A549 treated with AZD9567 at 1 μM for 4 hours (cell line): ENCODE measurements around the gene DUS2. TPM values are rescaled to one million over a fixed set of nuclear protein-coding genes. Genes with fewer than 3 reads are reported as not detected.

Experiments used
- total RNA-seq: library from RNA; stranded (reverse); fragments of 200-300 nt; extraction: Qiagen RNA extraction; gene quantifications from 5 replicates; pipeline ENCODE4 v1.2.3, GENCODE V29; 2022; ENCODE audit not compliant: insufficient read depth

The DUS2 gene
- total RNA-seq: 14.9 to 17.4 TPM (median 15.9 TPM) in 5 replicates

DNA sequence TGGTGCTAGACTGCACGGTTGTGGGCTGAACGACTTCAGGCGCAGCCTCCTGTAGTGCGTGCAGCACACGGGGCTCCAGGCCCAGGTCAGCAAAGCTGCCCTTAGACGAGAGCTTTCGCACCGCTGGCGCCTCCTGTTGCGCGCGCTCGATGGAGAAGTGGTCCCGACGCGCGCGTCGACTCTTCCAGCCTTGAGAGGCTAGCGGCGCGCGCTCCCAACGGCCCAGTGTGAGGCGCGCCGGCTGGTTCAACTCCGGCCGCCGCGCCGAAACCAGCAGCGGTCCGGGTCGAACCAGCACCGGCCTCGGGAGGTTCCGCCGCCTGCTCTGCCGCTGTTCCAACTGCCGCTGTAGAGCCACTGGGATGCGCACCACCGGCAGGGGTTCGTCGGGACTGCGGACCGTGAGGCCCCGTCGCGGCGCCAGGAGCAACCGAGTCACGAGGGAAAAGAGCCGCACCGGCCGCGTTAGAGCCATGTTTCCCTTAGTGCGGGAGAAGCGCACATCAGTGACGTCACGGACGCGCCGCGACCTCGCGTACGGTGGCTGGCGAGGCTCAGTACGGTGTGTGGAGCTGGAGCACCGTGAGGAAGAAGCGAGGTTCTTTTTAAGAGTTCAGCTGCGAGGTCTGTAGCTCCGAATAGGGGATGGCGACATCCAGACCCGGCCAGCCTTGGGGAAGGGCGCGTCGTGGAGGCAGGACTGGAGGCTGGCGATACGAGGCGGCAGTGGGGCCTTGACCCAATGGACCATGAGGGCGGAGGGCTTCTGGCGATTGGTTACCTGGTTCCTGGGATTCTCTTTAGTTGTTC, at the start of gene DUS2, which contains the start of gene DDX28:
Gene DUS2, plus strand, starts transcription at position 557 of the 810 bp plus-strand sequence. CDS start 14,740 bp downstream, outside the sequence.
Gene DDX28, minus strand, starts transcription at position 505 of the 810 bp plus-strand sequence. Its CDS starts 30 bp downstream, at position 475.

DNA sequence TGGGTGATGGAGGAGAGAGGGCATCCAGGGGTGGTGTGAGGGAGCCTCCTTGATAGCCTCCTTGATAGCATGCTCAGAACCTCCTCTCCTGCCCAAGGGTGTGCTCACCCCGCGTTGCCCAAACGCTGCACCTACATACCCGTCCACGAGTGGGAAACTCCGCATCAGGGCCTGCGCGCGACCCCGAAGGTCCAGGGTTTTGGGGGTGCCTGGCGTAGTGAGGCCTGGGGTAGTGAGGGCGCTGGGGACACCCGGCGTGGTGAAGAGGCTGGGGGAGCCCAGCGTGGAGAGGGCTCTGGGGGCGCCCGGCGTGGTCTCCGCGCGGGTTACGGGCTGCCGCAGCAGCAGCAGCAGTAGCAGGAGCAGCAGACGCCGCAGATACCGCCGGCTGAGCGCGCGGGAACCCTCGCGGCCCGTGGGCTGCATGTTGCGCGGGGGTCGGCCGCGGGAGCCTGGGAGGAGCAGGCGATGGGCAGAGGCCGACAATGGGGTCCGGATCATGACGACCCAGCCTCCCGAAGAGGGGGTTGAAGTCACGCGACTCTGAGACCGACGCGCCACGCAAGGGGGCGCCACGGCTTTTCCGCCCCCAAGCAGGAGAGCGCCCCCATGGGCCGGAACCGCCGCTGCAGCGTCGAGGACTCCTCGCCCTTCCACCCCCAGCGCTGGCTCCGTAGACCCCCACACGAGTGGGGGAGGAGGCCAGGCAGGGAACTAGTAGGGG, 43.0 kb upstream of the DUS2 start, which contains the start of gene DPEP3:
Gene DPEP3, minus strand, starts transcription at position 545 of the 724 bp plus-strand sequence. Its CDS starts 119 bp downstream, at position 426.

DNA sequence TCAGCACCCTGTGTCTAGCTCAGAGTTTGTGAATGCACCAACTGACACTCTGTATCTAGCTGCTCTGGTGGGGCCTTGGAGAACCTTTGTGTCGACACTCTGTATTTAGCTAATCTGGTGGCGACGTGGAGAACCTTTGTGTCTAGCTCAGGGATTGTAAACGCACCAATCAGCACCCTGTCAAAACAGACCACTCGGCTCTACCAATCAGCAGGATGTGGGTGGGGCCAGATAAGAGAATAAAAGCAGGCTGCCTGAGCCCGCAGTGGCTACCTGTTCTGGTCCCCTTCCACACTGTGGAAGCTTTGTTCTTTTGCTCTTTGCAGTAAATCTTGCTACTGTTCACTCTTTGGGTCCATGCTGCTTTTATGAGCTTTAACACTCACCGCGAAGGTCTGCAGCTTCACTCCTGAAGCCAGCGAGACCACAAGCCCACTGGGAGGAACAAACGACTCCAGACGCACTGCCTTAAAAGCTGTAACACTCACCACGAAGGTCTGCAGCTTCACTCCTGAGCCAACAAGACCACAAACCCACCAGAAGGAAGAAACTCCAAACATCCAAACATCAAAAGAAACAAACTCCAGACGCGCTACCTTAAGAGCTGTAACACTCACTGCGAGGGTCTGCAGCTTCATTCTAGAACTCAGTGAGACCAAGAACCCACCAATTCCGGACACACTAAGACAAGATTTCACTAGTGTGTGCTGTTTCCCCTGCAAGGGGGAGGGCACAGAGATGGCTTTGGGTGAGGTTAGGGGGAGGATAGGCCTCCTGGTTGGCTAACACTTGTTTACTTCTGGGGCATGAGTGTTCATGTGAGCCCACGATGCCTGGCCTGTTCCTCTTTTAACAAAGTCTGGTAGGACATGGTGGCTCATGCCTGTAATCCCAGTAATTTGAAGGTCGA, 24.1 kb upstream of the DUS2 start, which contains the start of gene DPEP2:
Gene DPEP2, minus strand, starts transcription at position 706 of the 910 bp plus-strand sequence. CDS start 6,272 bp downstream, outside the sequence.

DNA sequence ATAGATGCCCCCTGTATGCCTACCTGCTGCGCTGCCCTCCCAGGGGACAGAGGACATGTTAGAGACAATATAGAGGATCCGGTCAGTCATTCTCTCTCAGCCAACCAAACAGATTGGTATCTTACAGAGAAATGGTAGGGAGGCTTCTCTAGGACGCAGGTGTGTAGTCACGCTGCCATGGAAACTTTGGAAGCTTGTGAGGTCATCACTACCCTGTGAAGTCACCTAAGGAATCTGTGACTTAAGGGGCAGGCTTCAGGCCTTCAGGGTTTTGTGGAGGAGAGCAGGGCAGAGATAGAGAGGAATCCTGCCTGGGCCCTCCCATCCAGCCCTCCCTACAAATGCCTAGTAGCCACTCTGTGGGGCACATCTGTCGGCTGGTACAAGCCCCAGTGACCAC, 7.4 kb upstream of the DUS2 start, which contains the start of gene DPEP2NB:
Gene DPEP2NB, minus strand, starts transcription at position 231 of the 400 bp plus-strand sequence. Its CDS starts 141 bp downstream, at position 90.

DNA sequence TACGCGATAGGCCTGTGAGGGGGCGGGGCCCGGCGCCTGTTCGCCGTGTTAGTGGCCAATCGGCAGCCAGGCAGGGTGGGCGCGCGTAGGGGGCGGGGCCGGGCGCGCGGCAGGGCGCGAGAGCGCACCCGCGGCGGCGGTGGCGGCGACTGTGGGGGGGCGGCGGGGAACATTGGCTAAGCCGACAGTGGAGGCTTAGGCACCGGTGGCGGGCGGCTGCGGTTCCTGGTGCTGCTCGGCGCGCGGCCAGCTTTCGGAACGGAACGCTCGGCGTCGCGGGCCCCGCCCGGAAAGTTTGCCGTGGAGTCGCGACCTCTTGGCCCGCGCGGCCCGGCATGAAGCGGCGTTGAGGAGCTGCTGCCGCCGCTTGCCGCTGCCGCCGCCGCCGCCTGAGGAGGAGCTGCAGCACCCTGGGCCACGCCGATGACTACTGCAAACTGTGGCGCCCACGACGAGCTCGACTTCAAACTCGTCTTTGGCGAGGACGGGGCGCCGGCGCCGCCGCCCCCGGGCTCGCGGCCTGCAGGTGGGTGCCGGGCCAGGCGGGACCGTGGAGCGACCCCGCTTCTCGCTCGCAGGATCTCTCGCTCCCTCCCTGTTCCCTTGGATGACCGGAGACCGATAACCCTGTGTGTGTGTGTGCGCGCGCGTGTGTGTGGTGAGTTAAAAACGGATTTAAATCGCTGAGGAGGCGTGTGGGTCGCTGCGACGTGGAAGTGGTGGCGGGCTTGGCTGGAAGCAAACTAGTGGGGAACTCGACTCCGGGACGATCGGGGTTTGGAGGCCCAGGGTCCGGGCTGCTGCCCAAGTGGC, 62.4 kb downstream of the DUS2 start, which contains the start of gene NFATC3:
Gene NFATC3, plus strand, starts transcription at position 112 of the 813 bp plus-strand sequence. Its CDS starts 312 bp downstream, at position 424.

Other genes starting within 250 kb of the DUS2 start
- gene RANBP10, start 216.7 kb upstream of the DUS2 start, total RNA-seq: 9.5 to 10.9 TPM (median 10.2 TPM) in 5 replicates
- gene TSNAXIP1, start 216.4 kb upstream of the DUS2 start, total RNA-seq: 0.33 to 0.85 TPM (median 0.43 TPM) in 4 of 5 replicates, not detected in the other
- 23.4 to 41.0 TPM (median 38.1 TPM) in 5 replicates for gene THAP11, start 181.0 kb upstream of the DUS2 start, total RNA-seq
- gene NUTF2, start 176.4 kb upstream of the DUS2 start, total RNA-seq: 234 to 376 TPM (median 237 TPM) in 5 replicates
- 27.5 to 32.3 TPM (median 31.8 TPM) in 5 replicates for gene CENPT, start 175.6 kb upstream of the DUS2 start, total RNA-seq
- gene EDC4, start 150.2 kb upstream of the DUS2 start, total RNA-seq: 38.5 to 68.1 TPM (median 65.8 TPM) in 5 replicates
- gene NRN1L, start 138.4 kb upstream of the DUS2 start, total RNA-seq: 0.29 to 0.37 TPM in 2 of 5 replicates, not detected in the others
- gene PSKH1, start 130.0 kb upstream of the DUS2 start, total RNA-seq: 11.1 to 20.4 TPM (median 15.9 TPM) in 5 replicates
- gene CTRL, start 91.4 kb upstream of the DUS2 start, total RNA-seq: 1.3 to 3.3 TPM (median 1.8 TPM) in 5 replicates
- 33.9 to 55.6 TPM (median 53.0 TPM) in 5 replicates for gene PSMB10, start 86.4 kb upstream of the DUS2 start, total RNA-seq
- 3.2 to 14.0 TPM (median 12.7 TPM) in 5 replicates for gene LCAT, start 79.2 kb upstream of the DUS2 start, total RNA-seq
- 20.5 to 37.5 TPM (median 34.2 TPM) in 5 replicates for gene SLC12A4, start 54.6 kb upstream of the DUS2 start, total RNA-seq
- gene DPEP3, start 42.8 kb upstream of the DUS2 start, total RNA-seq: not detected in 5 replicates
- gene DPEP2, start 23.8 kb upstream of the DUS2 start, total RNA-seq: not detected in 5 replicates
- gene DPEP2NB, start 7.4 kb upstream of the DUS2 start, total RNA-seq: not detected in 5 replicates
- 17.5 to 22.0 TPM (median 21.0 TPM) in 5 replicates for gene DDX28, start 52 bp upstream of the DUS2 start, total RNA-seq
- 14.4 to 17.5 TPM (median 15.0 TPM) in 5 replicates for gene NFATC3, start 62.1 kb downstream of the DUS2 start, total RNA-seq
- gene ESRP2, start 212.8 kb downstream of the DUS2 start, total RNA-seq: 0.03 to 5.9 TPM (median 0.16 TPM) in 4 of 5 replicates, not detected in the other
- gene PLA2G15, start 222.1 kb downstream of the DUS2 start, total RNA-seq: 16.1 to 20.8 TPM (median 17.1 TPM) in 5 replicates
- 26.4 to 31.7 TPM (median 30.8 TPM) in 5 replicates for gene SLC7A6, start 241.2 kb downstream of the DUS2 start, total RNA-seq